Measurements from ENCODE around the gene MLXIP.

GRCh38 chr12:122121745-122122144 is 43.2 kb downstream of the MLXIP start:
- no peak for TF ChIP-seq CTCF (conservative IDR thresholded peaks at IDR 0.05; ENCODE audit: low read depth in 2 of 2)
- TF ChIP-seq EZH2 (IDR thresholded peaks at IDR 0.05; ENCODE audit: low read depth, unreplicated experiment), result no peak
- TF ChIP-seq STAT1 (IDR thresholded peaks at IDR 0.05; ENCODE audit: unreplicated experiment), result no peak
- no peak for TF ChIP-seq JUNB (IDR thresholded peaks at IDR 0.05; ENCODE audit: unreplicated experiment)
- TF ChIP-seq CREB1 (CRISPR knock-in tag; IDR thresholded peaks at IDR 0.05; ENCODE audit: low read depth), result no peak
- TF ChIP-seq POLR2AphosphoS5 (IDR thresholded peaks at IDR 0.05; ENCODE audit: low read depth), result no peak
- no peak for TF ChIP-seq ZNF331 (CRISPR knock-in tag; IDR thresholded peaks at IDR 0.05; ENCODE audit: low read depth)
- no peak for TF ChIP-seq NANOG (IDR thresholded peaks at IDR 0.05; ENCODE audit: borderline replicate concordance)
- TF ChIP-seq EZH2phosphoT487 (IDR thresholded peaks at IDR 0.05; ENCODE audit: unreplicated experiment), result no peak
- TF ChIP-seq, protein P1, sequence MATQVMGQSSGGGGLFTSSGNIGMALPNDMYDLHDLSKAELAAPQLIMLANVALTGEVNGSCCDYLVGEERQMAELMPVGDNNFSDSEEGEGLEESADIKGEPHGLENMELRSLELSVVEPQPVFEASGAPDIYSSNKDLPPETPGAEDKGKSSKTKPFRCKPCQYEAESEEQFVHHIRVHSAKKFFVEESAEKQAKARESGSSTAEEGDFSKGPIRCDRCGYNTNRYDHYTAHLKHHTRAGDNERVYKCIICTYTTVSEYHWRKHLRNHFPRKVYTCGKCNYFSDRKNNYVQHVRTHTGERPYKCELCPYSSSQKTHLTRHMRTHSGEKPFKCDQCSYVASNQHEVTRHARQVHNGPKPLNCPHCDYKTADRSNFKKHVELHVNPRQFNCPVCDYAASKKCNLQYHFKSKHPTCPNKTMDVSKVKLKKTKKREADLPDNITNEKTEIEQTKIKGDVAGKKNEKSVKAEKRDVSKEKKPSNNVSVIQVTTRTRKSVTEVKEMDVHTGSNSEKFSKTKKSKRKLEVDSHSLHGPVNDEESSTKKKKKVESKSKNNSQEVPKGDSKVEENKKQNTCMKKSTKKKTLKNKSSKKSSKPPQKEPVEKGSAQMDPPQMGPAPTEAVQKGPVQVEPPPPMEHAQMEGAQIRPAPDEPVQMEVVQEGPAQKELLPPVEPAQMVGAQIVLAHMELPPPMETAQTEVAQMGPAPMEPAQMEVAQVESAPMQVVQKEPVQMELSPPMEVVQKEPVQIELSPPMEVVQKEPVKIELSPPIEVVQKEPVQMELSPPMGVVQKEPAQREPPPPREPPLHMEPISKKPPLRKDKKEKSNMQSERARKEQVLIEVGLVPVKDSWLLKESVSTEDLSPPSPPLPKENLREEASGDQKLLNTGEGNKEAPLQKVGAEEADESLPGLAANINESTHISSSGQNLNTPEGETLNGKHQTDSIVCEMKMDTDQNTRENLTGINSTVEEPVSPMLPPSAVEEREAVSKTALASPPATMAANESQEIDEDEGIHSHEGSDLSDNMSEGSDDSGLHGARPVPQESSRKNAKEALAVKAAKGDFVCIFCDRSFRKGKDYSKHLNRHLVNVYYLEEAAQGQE (IDR thresholded peaks at IDR 0.05; ENCODE audit: unreplicated experiment), result no peak
- no peak for TF ChIP-seq ETS1 (IDR thresholded peaks at IDR 0.05)
- no peak for TF ChIP-seq ZNF114 (CRISPR knock-in tag; IDR thresholded peaks at IDR 0.05)
- TF ChIP-seq, protein P2, sequence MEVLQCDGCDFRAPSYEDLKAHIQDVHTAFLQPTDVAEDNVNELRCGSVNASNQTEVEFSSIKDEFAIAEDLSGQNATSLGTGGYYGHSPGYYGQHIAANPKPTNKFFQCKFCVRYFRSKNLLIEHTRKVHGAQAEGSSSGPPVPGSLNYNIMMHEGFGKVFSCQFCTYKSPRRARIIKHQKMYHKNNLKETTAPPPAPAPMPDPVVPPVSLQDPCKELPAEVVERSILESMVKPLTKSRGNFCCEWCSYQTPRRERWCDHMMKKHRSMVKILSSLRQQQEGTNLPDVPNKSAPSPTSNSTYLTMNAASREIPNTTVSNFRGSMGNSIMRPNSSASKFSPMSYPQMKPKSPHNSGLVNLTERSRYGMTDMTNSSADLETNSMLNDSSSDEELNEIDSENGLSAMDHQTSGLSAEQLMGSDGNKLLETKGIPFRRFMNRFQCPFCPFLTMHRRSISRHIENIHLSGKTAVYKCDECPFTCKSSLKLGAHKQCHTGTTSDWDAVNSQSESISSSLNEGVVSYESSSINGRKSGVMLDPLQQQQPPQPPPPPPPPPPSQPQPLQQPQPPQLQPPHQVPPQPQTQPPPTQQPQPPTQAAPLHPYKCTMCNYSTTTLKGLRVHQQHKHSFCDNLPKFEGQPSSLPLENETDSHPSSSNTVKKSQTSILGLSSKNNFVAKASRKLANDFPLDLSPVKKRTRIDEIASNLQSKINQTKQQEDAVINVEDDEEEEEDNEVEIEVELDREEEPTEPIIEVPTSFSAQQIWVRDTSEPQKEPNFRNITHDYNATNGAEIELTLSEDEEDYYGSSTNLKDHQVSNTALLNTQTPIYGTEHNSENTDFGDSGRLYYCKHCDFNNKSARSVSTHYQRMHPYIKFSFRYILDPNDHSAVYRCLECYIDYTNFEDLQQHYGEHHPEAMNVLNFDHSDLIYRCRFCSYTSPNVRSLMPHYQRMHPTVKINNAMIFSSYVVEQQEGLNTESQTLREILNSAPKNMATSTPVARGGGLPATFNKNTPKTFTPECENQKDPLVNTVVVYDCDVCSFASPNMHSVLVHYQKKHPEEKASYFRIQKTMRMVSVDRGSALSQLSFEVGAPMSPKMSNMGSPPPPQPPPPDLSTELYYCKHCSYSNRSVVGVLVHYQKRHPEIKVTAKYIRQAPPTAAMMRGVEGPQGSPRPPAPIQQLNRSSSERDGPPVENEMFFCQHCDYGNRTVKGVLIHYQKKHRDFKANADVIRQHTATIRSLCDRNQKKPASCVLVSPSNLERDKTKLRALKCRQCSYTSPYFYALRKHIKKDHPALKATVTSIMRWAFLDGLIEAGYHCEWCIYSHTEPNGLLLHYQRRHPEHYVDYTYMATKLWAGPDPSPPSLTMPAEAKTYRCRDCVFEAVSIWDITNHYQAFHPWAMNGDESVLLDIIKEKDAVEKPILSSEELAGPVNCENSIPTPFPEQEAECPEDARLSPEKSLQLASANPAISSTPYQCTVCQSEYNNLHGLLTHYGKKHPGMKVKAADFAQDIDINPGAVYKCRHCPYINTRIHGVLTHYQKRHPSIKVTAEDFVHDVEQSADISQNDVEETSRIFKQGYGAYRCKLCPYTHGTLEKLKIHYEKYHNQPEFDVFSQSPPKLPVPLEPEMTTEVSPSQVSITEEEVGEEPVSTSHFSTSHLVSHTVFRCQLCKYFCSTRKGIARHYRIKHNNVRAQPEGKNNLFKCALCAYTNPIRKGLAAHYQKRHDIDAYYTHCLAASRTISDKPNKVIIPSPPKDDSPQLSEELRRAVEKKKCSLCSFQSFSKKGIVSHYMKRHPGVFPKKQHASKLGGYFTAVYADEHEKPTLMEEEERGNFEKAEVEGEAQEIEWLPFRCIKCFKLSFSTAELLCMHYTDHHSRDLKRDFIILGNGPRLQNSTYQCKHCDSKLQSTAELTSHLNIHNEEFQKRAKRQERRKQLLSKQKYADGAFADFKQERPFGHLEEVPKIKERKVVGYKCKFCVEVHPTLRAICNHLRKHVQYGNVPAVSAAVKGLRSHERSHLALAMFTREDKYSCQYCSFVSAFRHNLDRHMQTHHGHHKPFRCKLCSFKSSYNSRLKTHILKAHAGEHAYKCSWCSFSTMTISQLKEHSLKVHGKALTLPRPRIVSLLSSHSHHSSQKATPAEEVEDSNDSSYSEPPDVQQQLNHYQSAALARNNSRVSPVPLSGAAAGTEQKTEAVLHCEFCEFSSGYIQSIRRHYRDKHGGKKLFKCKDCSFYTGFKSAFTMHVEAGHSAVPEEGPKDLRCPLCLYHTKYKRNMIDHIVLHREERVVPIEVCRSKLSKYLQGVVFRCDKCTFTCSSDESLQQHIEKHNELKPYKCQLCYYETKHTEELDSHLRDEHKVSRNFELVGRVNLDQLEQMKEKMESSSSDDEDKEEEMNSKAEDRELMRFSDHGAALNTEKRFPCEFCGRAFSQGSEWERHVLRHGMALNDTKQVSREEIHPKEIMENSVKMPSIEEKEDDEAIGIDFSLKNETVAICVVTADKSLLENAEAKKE (CRISPR knock-in tag; IDR thresholded peaks at IDR 0.05), result no peak
